ENCODE data around the gene ADGRG4. TPM values are rescaled to one million over a fixed set of nuclear protein-coding genes. Genes with fewer than 3 reads are reported as not detected.

ADGRG4 gene
- total and polyA plus RNA-seq, 2 of the 8 experiments (the other 6 are each of a cell fraction or from before 2014, with no cell fraction given), result not detected

DNA sequence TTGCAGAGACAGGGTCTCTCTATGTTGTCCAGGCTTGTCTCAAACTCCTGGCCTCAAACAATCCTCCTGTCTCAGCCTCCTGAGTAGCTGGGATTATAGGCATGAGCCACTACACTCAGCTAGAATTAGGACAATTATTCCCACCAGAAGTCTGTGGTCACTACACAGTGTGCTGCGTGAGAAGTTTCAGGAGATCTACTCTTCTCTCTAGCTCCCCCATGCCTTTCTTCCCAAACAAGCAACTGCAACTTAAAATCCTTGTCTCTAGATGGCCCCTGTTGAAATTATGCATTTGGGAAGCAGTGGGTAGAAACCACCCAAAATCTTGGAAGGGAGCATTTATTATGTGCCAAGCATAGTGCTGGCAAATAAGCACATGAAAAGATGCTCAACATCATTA lies 28.4 kb upstream of the ADGRG4 start:
- H4K8ac ChIP-seq (ENCODE audit: extremely low read depth, insufficient read depth, low read length), result no peak overlapping the region
- FAIRE-seq (no peak), DNase-seq (ENCODE audit: low read depth in 1 of 2, low spot score in 2 of 2) (no peak)
- no peaks in the 10 kb centered on the region for H3K36me3 ChIP-seq (ENCODE audit: control insufficient read depth in 2 of 4, insufficient read depth in 4 of 4, low read length in 3 of 4)
- H3K79me1 ChIP-seq (ENCODE audit: low read depth, low read length), result no peaks in the 10 kb centered on the region
- no peak overlapping the region for H3K4me3 ChIP-seq (ENCODE audit: extremely low read depth in 1 of 4, insufficient read depth in 2 of 4, low read depth in 3 of 4, low read length in 4 of 4)
- H3K4me1 ChIP-seq (replicated peaks in 1 of 4; ENCODE audit: control insufficient read depth in 3 of 4, insufficient read depth in 4 of 4, low read length in 3 of 4), result no peaks in the 10 kb centered on the region
- no peaks in the 10 kb centered on the region for H3K23me2 ChIP-seq (ENCODE audit: low read depth, low read length)
- no peak overlapping the region for H2BK15ac ChIP-seq (ENCODE audit: low read length)
- ChIA-PET CTCF (ENCODE audit: partially characterized antibody) (interaction anchor here (0.6 to 1.4 kb wide), 6 partner anchors 9 to 422 kb away, joined by 3 to 4 read pairs (median 4); no protein-coding TSS in a partner anchor), POLR2A (ENCODE audit: partially characterized antibody) (no interaction called here)
- no peaks in the 10 kb centered on the region for H3K9me3 ChIP-seq (ENCODE audit: insufficient read depth in 2 of 2, low read depth in 1 of 2, low read length in 1 of 2)
- H3K14ac ChIP-seq (ENCODE audit: insufficient read length), result no peak overlapping the region
- no peak overlapping the region for H3K56ac ChIP-seq (replicated peaks; ENCODE audit: insufficient read length, low read depth, low read length)
- TF ChIP-seq, protein P1, sequence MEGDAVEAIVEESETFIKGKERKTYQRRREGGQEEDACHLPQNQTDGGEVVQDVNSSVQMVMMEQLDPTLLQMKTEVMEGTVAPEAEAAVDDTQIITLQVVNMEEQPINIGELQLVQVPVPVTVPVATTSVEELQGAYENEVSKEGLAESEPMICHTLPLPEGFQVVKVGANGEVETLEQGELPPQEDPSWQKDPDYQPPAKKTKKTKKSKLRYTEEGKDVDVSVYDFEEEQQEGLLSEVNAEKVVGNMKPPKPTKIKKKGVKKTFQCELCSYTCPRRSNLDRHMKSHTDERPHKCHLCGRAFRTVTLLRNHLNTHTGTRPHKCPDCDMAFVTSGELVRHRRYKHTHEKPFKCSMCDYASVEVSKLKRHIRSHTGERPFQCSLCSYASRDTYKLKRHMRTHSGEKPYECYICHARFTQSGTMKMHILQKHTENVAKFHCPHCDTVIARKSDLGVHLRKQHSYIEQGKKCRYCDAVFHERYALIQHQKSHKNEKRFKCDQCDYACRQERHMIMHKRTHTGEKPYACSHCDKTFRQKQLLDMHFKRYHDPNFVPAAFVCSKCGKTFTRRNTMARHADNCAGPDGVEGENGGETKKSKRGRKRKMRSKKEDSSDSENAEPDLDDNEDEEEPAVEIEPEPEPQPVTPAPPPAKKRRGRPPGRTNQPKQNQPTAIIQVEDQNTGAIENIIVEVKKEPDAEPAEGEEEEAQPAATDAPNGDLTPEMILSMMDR (IDR thresholded peaks at IDR 0.05; ENCODE audit: control extremely low read depth in 1 of 3, insufficient read depth in 1 of 3, low read depth in 1 of 3, low read length in 3 of 3), result peak in 1 of 3 experiments; percentile 13; a peak in 1 of 4 replicates
- no peak for TF ChIP-seq TAF7 (optimal IDR thresholded peaks at IDR 0.05; ENCODE audit: borderline replicate concordance, low read depth, low read length)
- H4K91ac ChIP-seq (replicated peaks; ENCODE audit: insufficient read length, low read length), result no peak overlapping the region
- no peak overlapping the region for H2BK20ac ChIP-seq (ENCODE audit: low read length)
- no peak overlapping the region for H2AK5ac ChIP-seq (ENCODE audit: low read depth, low read length)
- no peak overlapping the region for H2BK120ac ChIP-seq (replicated peaks; ENCODE audit: low read depth, low read length)
- H4K5ac ChIP-seq (ENCODE audit: insufficient read length, low read depth, low read length), result no peak overlapping the region
- no peak overlapping the region for H3K27ac ChIP-seq (ENCODE audit: low read depth, low read length)
- no peak overlapping the region for H3K9ac ChIP-seq (replicated peaks in 1 of 4; ENCODE audit: extremely low read depth in 1 of 4, low read depth in 3 of 4, low read length in 3 of 4)
- H2AFZ ChIP-seq (ENCODE audit: low read length), result no peak overlapping the region
- H3K23ac ChIP-seq (ENCODE audit: insufficient read length), result no peak overlapping the region
- no peak overlapping the region for H2BK12ac ChIP-seq (ENCODE audit: low read depth, low read length)
- H2BK5ac ChIP-seq (ENCODE audit: low read depth, low read length), result no peak overlapping the region
- H3K79me2 ChIP-seq (ENCODE audit: control insufficient read depth in 1 of 2, insufficient read depth in 2 of 2, low read length in 2 of 2), result no peaks in the 10 kb centered on the region
- H3K4me2 ChIP-seq (ENCODE audit: insufficient read depth in 1 of 2, low read depth in 2 of 2, low read length in 2 of 2), result no peak overlapping the region
- WGBS, 2 experiments (ENCODE audit: extremely low coverage in 1 of 2, insufficient coverage in 1 of 2, insufficient read length in 1 of 2, insufficient replicate concordance in 2 of 2, low coverage in 1 of 2, low lambda C conversion rate in 2 of 2, missing lambda C conversion rate in 1 of 2), result no CpG with 5 or more reads among the region's 1 CpG
- H4K20me1 ChIP-seq (replicated peaks in 1 of 2; ENCODE audit: control insufficient read depth in 1 of 2, insufficient read depth in 2 of 2, low read length in 2 of 2), result no peaks in the 10 kb centered on the region
- H3K4ac ChIP-seq (replicated peaks; ENCODE audit: insufficient read length, low read depth, low read length), result no peak overlapping the region
- H3K18ac ChIP-seq (ENCODE audit: extremely low read depth, low read length), result no peak overlapping the region
- H3K27me3 ChIP-seq (replicated peaks in 1 of 4; ENCODE audit: control insufficient read depth in 3 of 4, extremely low read depth in 1 of 4, insufficient read depth in 3 of 4, low read length in 3 of 4), result no peaks in the 10 kb centered on the region
